AG08396 (cell line): Measurements from ENCODE around the gene MYO1D.

Experiments
- DNase-seq: peaks from one replicate; pipeline ENCODE4 v3.0.0; 2012; ENCODE audit warnings: low spot score, mixed read lengths

Gene MYO1D

DNA sequence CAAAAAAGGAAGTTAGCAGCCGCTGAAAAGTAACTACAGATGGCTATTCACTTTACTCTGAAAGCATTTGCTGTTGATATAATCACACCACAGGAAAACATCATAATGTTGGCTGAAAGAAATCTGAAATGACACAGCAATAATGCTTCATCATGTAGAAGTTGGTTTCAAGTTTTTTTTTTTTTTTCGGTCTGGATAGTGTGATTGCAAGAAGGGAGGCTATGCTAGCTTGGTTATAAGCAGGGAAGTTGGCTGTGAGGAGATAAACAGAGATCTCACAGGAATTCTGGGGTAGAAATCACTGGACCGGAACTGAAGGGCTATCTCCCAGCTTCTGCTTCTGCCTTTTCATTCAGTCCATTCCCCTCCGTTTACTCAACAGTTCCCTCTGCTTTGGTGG is 57.9 kb downstream of the MYO1D start:
- DNase-seq = no peak

DNA sequence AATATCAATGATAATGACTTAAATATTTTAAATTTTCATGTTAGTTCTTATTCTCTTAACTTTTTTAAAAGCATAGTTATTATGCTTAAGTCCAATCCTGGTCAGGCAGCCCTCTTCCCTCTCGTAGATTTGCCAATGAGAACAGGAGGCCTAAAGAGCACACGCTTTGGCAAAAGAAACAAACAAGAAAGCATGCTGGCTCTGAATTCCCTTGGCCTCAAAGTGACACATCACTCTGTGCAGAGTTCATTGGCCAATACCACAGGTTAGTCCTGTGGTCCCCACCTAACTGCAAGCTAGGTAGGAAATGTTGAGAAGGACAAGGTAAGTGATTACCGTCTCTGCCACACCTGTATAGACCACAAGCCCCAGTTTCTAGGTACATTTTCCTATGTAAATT is 61.5 kb downstream of the MYO1D start:
- DNase-seq = no peak

DNA sequence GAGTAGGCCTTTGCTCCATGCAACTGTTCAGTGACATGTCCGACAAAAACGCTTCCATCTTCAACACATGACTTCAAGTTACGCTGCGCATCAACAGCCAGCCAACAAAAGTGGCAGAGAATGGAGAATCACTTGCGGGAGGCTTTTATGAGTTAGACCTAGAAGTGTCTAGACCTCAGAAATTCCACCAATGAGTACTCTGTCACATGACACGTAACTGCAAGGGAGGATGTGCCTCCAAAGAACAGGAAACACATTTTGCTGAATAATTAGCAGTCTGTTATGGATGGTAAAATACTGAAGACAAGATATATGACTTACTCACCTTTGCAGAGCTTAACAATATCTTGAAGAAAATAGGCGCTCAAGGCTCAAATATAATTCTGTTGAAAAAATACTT is 62.1 kb downstream of the MYO1D start:
- no peak for DNase-seq

- DNase-seq = no peak
Measured at GRCh38 chr17:32813021-32813420, 63.9 kb downstream of the MYO1D start.

GRCh38 chr17:32810690-32811089 is 66.2 kb downstream of the MYO1D start:
- no peak for DNase-seq

DNA sequence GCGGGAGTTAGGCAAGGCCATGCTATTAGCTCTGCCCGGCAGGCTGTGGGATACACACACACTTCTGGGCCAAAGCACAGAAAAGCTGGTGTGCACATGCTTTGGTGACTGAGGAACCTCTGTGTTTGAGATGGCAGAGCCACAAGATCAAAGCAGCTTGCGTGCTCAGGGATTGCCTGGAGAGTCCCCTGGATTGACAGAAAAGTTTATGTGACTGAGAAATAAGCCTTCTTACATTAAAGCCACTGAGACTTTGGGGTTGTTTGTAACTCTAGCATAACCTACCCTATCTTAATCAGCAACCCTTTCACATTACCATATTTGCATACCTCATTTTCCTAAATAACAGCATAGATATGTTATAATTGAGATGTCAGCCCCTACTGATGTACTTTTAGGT is 69.3 kb downstream of the MYO1D start:
- DNase-seq = no peak

DNA sequence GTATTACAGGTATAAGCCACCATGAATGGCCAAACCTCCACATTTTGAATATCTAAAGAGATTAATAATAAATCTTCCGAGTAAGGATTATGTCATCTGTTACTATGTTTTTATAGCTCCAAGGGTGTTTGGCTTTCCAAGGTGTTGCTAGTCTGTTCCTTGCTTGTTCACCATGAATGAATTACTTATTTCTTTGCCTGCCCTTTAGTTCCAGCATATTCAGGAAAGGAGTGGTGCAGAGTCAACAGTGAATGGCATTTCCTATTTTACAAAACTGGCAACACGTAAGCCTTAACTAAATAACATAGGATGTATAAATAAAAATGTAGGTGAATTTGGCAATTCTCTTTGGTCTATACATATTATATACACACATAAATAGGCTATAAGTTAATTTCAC is 70.3 kb downstream of the MYO1D start:
- DNase-seq = no peak

GRCh38 chr17:32805029-32805976 is 71.6 kb downstream of the MYO1D start:
- DNase-seq = no peak

- no peak for DNase-seq
Measured at GRCh38 chr17:32803544-32803943, 73.4 kb downstream of the MYO1D start.

- no peak for DNase-seq
Measured at GRCh38 chr17:32802306-32802705, 74.6 kb downstream of the MYO1D start.

GRCh38 chr17:32801641-32802040 is 75.3 kb downstream of the MYO1D start:
- no peak for DNase-seq

GRCh38 chr17:32801193-32801592 is 75.7 kb downstream of the MYO1D start:
- DNase-seq = no peak

DNA sequence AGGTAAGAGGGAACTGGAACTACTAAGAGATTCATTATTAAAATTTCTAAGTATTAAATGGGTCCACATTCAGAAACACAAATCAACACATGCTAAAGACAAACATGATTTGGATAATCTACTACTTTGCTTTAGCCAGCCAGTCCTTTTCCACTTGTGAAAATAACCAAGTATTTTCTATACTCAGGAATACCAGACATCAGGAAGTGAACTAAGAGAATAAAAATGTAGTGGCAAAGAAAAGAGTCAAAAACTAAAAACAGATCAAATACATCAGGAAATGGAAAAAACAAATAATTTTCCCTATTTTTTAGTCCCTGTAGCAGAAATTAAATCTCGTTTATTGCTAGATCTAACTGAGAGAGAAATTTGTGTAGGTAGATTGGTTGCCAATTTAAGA is 78.0 kb downstream of the MYO1D start:
- no peak for DNase-seq

DNA sequence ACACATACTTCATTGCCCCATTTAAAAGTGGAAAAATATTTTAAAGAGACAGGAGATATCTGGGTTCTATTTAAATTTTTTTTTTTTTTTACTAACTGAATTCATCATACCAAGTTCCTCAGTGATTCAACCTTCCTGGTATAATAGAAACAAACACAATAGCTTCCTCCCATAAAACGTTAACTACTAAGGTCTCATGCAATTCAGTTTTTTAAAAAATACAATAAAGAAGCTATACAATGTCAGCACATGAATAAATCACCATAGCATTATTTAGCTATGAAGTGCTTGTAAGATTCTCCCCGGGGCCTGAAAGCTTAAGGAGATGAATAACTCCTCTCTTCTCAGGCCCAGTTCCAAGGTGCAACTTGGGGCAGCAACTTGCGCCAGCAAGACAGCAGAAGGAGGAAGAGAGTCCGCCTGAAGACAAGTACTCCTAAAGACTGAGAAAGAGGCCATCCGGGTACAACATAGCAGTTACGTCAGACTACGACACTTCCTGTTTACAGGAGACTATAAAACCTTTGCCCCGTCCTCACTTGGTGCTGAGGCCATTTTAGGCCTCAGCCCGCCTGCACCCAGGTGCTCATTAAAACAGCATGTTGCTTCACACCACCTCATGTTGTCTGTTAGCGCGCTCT is 81.5 kb downstream of the MYO1D start:
- DNase-seq = no peak

- DNase-seq = no peak
Measured at GRCh38 chr17:32794533-32795246, 82.2 kb downstream of the MYO1D start.

- no peak for DNase-seq
Measured at GRCh38 chr17:32793841-32794240, 83.1 kb downstream of the MYO1D start.

DNA sequence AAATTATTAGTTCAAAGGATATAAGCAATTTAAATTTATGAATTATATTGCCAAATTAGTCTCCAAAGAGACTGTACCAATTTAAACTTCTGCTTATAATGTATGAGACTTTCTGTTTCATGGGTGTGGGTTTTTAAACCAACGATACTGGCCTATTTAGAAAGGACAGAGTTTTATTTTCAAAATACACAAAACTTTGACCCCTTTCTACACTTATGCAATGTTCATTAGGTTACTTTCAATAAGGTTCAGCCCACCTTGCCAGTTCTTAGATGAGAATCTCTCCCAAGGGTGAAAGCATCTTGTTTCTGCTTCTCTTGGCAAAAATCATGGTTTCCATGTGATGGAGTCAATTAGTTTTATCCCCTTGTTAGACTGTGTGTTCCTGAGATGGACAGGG is 84.7 kb downstream of the MYO1D start:
- DNase-seq = no peak

GRCh38 chr17:32786169-32786568 is 90.8 kb downstream of the MYO1D start:
- no peak for DNase-seq

GRCh38 chr17:32784113-32784512 is 92.8 kb downstream of the MYO1D start:
- DNase-seq = no peak

DNA sequence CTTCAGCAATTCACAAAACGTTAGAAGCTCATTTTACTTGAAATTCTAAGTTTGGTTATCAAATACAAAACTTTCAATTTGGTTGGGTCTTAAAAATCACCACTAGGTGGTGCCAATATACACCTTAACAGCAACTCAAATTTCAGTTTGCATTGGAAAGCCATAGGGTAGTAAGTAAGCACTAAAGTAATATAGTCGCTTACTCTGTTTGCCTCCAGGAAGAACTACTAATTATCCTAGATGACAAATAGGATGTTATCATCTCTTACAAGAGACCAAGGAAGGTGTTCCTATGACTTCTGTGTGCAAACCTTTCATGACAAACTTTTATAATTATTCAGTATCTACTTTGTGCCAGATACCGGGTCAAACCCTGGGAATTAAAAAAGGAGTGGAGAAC is 93.3 kb downstream of the MYO1D start:
- peak; percentile 30 for DNase-seq

DNA sequence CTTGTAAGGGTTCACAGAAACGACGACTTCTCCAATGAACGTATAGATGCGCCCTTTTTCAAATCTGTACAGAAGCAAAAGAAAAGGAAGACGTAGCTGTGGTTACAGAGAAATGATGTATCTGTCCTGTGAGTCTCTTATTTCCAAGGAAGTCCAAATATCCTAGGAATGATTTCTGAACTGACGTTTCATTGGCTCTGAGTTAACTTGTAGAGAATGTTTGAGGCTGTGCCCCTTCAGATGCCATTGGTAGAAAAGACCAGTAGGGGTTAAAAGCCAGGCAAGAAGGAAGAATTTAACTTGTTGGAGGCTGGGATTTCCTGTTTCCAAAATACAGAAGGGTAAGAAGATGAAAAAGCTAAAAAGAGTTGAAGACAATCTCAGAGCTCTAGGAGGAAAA is 96.2 kb downstream of the MYO1D start:
- DNase-seq = no peak

GRCh38 chr17:32777922-32778321 is 99.0 kb downstream of the MYO1D start:
- no peak for DNase-seq

- no peak for DNase-seq
Measured at GRCh38 chr17:32777436-32777835, 99.5 kb downstream of the MYO1D start.
